HepG2 (cell line): ENCODE measurements around the gene WNT9A.

Experiments used
- CTCF ChIP-seq: sonication (generic); formaldehyde crosslinking; IDR thresholded peaks from 2 replicates; pipeline ENCODE4 v1.5.0; 2020; ENCODE audit warnings: mild to moderate bottlenecking, missing genetic modification reagents, moderate library complexity
- JUNB ChIP-seq: sonication (generic); formaldehyde crosslinking; IDR thresholded peaks from 2 replicates; pipeline ENCODE4 v1.8.0; 2022; ENCODE audit warnings: missing genetic modification reagents, mild to moderate bottlenecking, borderline replicate concordance
- MXD1 ChIP-seq: sonication (generic); formaldehyde crosslinking; IDR thresholded peaks from 2 replicates; pipeline ENCODE4 v1.4.0; 2020; ENCODE audit warnings: mild to moderate bottlenecking, missing genetic modification reagents
- PTBP1 ChIP-seq: fragments of 200-400 bp; formaldehyde crosslinking; IDR thresholded peaks from 2 replicates; pipeline ENCODE4 v1.6.1; 2018; ENCODE audit warnings: low read length, low read depth; ENCODE audit not compliant: poor library complexity, severe bottlenecking
- ZNF232 ChIP-seq: sonication (generic); formaldehyde crosslinking; IDR thresholded peaks from 2 replicates; pipeline ENCODE4 v1.4.0; 2020; ENCODE audit warnings: missing genetic modification reagents, borderline replicate concordance

- TF ChIP-seq PTBP1 (no peak), CTCF (CRISPR knock-in tag) (no peak), ZNF232 (CRISPR knock-in tag) (no peak), MXD1 (CRISPR knock-in tag) (no peak), JUNB (CRISPR knock-in tag) (no peak)
These were observed 8.1 kb upstream of the WNT9A start for GRCh38 chr1:227955808-227956207.
